ENCODE results near the gene UBE2Q2.

DNA sequence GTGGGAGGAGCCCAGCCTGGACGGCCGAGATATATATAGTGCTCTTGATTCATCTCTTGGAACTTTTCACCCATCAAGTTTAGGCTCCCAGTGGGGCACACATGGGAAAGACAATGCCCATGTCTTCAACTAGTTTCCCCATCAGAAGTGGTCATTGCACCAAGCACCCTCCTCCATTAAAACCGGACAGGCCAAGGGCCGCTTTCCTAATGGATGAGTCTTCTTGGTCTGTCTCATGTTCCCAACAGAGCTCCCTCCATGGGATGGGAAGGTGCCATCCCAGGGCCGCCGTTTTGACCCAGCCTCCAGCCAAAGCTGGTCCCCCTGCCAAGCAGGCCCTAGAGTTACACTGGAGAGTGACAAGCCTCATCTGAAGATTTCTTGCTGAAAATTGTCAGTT is 34.7 kb upstream of the UBE2Q2 start:
- TF ChIP-seq, protein P1, sequence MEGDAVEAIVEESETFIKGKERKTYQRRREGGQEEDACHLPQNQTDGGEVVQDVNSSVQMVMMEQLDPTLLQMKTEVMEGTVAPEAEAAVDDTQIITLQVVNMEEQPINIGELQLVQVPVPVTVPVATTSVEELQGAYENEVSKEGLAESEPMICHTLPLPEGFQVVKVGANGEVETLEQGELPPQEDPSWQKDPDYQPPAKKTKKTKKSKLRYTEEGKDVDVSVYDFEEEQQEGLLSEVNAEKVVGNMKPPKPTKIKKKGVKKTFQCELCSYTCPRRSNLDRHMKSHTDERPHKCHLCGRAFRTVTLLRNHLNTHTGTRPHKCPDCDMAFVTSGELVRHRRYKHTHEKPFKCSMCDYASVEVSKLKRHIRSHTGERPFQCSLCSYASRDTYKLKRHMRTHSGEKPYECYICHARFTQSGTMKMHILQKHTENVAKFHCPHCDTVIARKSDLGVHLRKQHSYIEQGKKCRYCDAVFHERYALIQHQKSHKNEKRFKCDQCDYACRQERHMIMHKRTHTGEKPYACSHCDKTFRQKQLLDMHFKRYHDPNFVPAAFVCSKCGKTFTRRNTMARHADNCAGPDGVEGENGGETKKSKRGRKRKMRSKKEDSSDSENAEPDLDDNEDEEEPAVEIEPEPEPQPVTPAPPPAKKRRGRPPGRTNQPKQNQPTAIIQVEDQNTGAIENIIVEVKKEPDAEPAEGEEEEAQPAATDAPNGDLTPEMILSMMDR (IDR thresholded peaks at IDR 0.05; ENCODE audit: low read depth, low read length), result no peak
- TF ChIP-seq EZH2phosphoT487 (IDR thresholded peaks at IDR 0.05; ENCODE audit: low read depth), result no peak
